HEK293 (cell line): Measurements from ENCODE around the gene POU2F2.
A peak's percentile ranks its signal among the peaks of the same experiment; 100 is the strongest.

Experiments used
- GFI1B ChIP-seq: fragments of 450-650 bp; formaldehyde crosslinking; IDR thresholded peaks from 2 replicates; pipeline ENCODE4 v1.5.1; 2016; ENCODE audit warnings: missing biosample characterization, missing genetic modification characterization
- GLI2 ChIP-seq: fragments of 450-650 bp; formaldehyde crosslinking; IDR thresholded peaks from 2 replicates; pipeline ENCODE4; 2017; ENCODE audit warnings: missing biosample characterization, missing genetic modification characterization, low read depth, borderline replicate concordance
- KLF7 ChIP-seq: fragments of 450-650 bp; formaldehyde crosslinking; IDR thresholded peaks from 2 replicates; pipeline ENCODE4 v1.5.1; 2016; ENCODE audit warnings: missing biosample characterization, missing genetic modification characterization, borderline replicate concordance
- KLF9 ChIP-seq: fragments of 450-650 bp; formaldehyde crosslinking; IDR thresholded peaks from 2 replicates; pipeline ENCODE4 v1.5.1; 2016; ENCODE audit warnings: missing biosample characterization, missing genetic modification characterization, low read depth
- REPIN1 ChIP-seq: fragments of 450-650 bp; formaldehyde crosslinking; IDR thresholded peaks from 2 replicates; pipeline ENCODE4 v1.5.1; 2017; ENCODE audit warnings: missing biosample characterization, missing genetic modification characterization, low read depth
- SCRT2 ChIP-seq: fragments of 450-650 bp; formaldehyde crosslinking; IDR thresholded peaks from 2 replicates; pipeline ENCODE4 v1.5.1; 2016; ENCODE audit warnings: missing biosample characterization, missing genetic modification characterization
- SP2 ChIP-seq: fragments of 450-650 bp; formaldehyde crosslinking; IDR thresholded peaks from 2 replicates; pipeline ENCODE4 v1.5.1; 2016; ENCODE audit warnings: missing biosample characterization, missing genetic modification characterization
- WT1 ChIP-seq: fragments of 450-650 bp; formaldehyde crosslinking; IDR thresholded peaks from 2 replicates; pipeline ENCODE4 v1.5.1; 2016; ENCODE audit warnings: missing biosample characterization, missing genetic modification characterization
- ZBTB11 ChIP-seq: fragments of 450-650 bp; formaldehyde crosslinking; conservative IDR thresholded peaks from 2 replicates; pipeline ENCODE4 v1.5.1; 2016; ENCODE audit warnings: low read depth, missing biosample characterization, missing genetic modification characterization
- ZBTB49 ChIP-seq: fragments of 450-650 bp; formaldehyde crosslinking; IDR thresholded peaks from 2 replicates; pipeline ENCODE4 v1.5.1; 2016; ENCODE audit warnings: missing biosample characterization, missing genetic modification characterization, low read depth
- ZBTB7A ChIP-seq: fragments of 450-650 bp; formaldehyde crosslinking; IDR thresholded peaks from 2 replicates; pipeline ENCODE4 v1.5.1; 2016; ENCODE audit warnings: low read depth, missing biosample characterization, missing genetic modification characterization
- ZFP37 ChIP-seq: fragments of 450-650 bp; formaldehyde crosslinking; IDR thresholded peaks from 2 replicates; pipeline ENCODE4 v1.5.1; 2016; ENCODE audit warnings: missing biosample characterization, missing genetic modification characterization
- ZFP69B ChIP-seq: fragments of 450-650 bp; formaldehyde crosslinking; IDR thresholded peaks from 2 replicates; pipeline ENCODE4 v1.5.1; 2016; ENCODE audit warnings: missing biosample characterization, missing genetic modification characterization
- ZNF114 ChIP-seq: fragments of 450-650 bp; formaldehyde crosslinking; IDR thresholded peaks from 2 replicates; pipeline ENCODE4 v1.5.0; 2017; ENCODE audit warnings: missing biosample characterization, missing genetic modification characterization
- ZNF146 ChIP-seq: fragments of 450-650 bp; formaldehyde crosslinking; IDR thresholded peaks from 2 replicates; pipeline ENCODE4 v1.5.1; 2016; ENCODE audit warnings: missing biosample characterization, missing genetic modification characterization
- ZNF174 ChIP-seq: fragments of 450-650 bp; formaldehyde crosslinking; IDR thresholded peaks from 2 replicates; pipeline ENCODE4 v1.5.0; 2017; ENCODE audit warnings: missing biosample characterization, mild to moderate bottlenecking, missing genetic modification characterization
- ZNF24 ChIP-seq: fragments of 450-650 bp; formaldehyde crosslinking; IDR thresholded peaks from 2 replicates; pipeline ENCODE4 v1.5.1; 2016; ENCODE audit warnings: missing biosample characterization, missing genetic modification characterization
- ZNF280C ChIP-seq: fragments of 450-650 bp; formaldehyde crosslinking; IDR thresholded peaks from 2 replicates; pipeline ENCODE4 v1.5.1; 2016; ENCODE audit warnings: missing biosample characterization, missing genetic modification characterization
- ZNF302 ChIP-seq: fragments of 450-650 bp; formaldehyde crosslinking; IDR thresholded peaks from 2 replicates; pipeline ENCODE4 v1.5.1; 2016; ENCODE audit warnings: missing biosample characterization, missing genetic modification characterization, low read depth
- ZNF391 ChIP-seq: fragments of 450-650 bp; formaldehyde crosslinking; IDR thresholded peaks from 2 replicates; pipeline ENCODE4 v1.5.1; 2016; ENCODE audit warnings: low read depth, missing biosample characterization, missing genetic modification characterization, borderline replicate concordance
- ZNF449 ChIP-seq: fragments of 450-650 bp; formaldehyde crosslinking; IDR thresholded peaks from 2 replicates; pipeline ENCODE4 v1.5.1; 2017; ENCODE audit warnings: missing biosample characterization, mild to moderate bottlenecking, missing genetic modification characterization, moderate library complexity
- ZNF488 ChIP-seq: fragments of 450-650 bp; formaldehyde crosslinking; IDR thresholded peaks from 2 replicates; pipeline ENCODE4 v1.5.1; 2016; ENCODE audit warnings: missing biosample characterization, missing genetic modification characterization
- ZNF514 ChIP-seq: fragments of 450-650 bp; formaldehyde crosslinking; IDR thresholded peaks from 2 replicates; pipeline ENCODE4 v1.5.1; 2016; ENCODE audit warnings: missing biosample characterization, missing genetic modification characterization
- ZNF548 ChIP-seq: fragments of 450-650 bp; formaldehyde crosslinking; IDR thresholded peaks from 2 replicates; pipeline ENCODE4 v1.5.1; 2016; ENCODE audit warnings: missing biosample characterization, missing genetic modification characterization
- ZNF585B ChIP-seq: fragments of 450-650 bp; formaldehyde crosslinking; IDR thresholded peaks from 2 replicates; pipeline ENCODE4 v1.5.1; 2016; ENCODE audit warnings: missing biosample characterization, missing genetic modification characterization
- ZNF610 ChIP-seq: fragments of 450-650 bp; formaldehyde crosslinking; IDR thresholded peaks from 2 replicates; pipeline ENCODE4 v1.5.1; 2016; ENCODE audit warnings: missing biosample characterization, missing genetic modification characterization, borderline replicate concordance
- ZNF660 ChIP-seq: fragments of 450-650 bp; IDR thresholded peaks from 2 replicates; pipeline ENCODE4 v1.5.1; 2018; ENCODE audit warnings: missing biosample characterization, mild to moderate bottlenecking, missing genetic modification characterization
- ZNF670 ChIP-seq: fragments of 450-650 bp; formaldehyde crosslinking; IDR thresholded peaks from 2 replicates; pipeline ENCODE4 v1.5.1; 2016; ENCODE audit warnings: missing biosample characterization, missing genetic modification characterization, low read depth
- ZNF707 ChIP-seq: fragments of 450-650 bp; formaldehyde crosslinking; IDR thresholded peaks from 2 replicates; pipeline ENCODE4 v1.5.1; 2016; ENCODE audit warnings: missing biosample characterization, missing genetic modification characterization
- ZNF785 ChIP-seq: fragments of 450-650 bp; formaldehyde crosslinking; IDR thresholded peaks from 2 replicates; pipeline ENCODE4 v1.5.1; 2016; ENCODE audit warnings: missing biosample characterization, missing genetic modification characterization

The POU2F2 gene

GRCh38 chr19:42075616-42076379 lies 56.4 kb downstream of the POU2F2 start, which contains the start of gene ZNF574 (continued):
- no peak for TF ChIP-seq ZBTB49 (tag by site-specific recombination)
- peak; percentile 45; the same call in 1 of the 2 replicates for TF ChIP-seq WT1 (tag by site-specific recombination)
- peak; percentile 78; the same call in 1 of the 2 replicates for TF ChIP-seq ZNF610 (tag by site-specific recombination)
- TF ChIP-seq ZNF174 (tag by site-specific recombination): no peak
- TF ChIP-seq SP2 (tag by site-specific recombination): peak; percentile 100
- no peak for TF ChIP-seq ZNF280C (tag by site-specific recombination)
- TF ChIP-seq ZNF707 (tag by site-specific recombination): no peak
- TF ChIP-seq KLF9: 0 out of 2 replicates have a peak, but pooled peaks have one; percentile 35
- TF ChIP-seq ZNF146 (tag by site-specific recombination): no peak
- peak; percentile 78 for TF ChIP-seq ZNF660 (tag by site-specific recombination)
- TF ChIP-seq GLI2 (tag by site-specific recombination): no peak
- no peak for TF ChIP-seq ZNF302 (tag by site-specific recombination)
- TF ChIP-seq KLF7 (tag by site-specific recombination): no peak; the same call in 1 of the 2 replicates
- no peak for TF ChIP-seq ZNF548
- peak; percentile 81; the same call in 1 of the 2 replicates for TF ChIP-seq ZNF24
- TF ChIP-seq ZNF514 (tag by site-specific recombination): no peak
- TF ChIP-seq ZNF449 (tag by site-specific recombination): no peak
- no peak for TF ChIP-seq REPIN1 (tag by site-specific recombination)
- no peak for TF ChIP-seq GFI1B
- TF ChIP-seq SCRT2 (tag by site-specific recombination): no peak
- TF ChIP-seq ZNF670 (tag by site-specific recombination): no peak
- TF ChIP-seq ZNF585B (tag by site-specific recombination): no peak
- 0 out of 2 replicates have a peak, but pooled peaks have one; percentile 24 for TF ChIP-seq ZBTB11 (tag by site-specific recombination)
- no peak for TF ChIP-seq ZNF488 (tag by site-specific recombination)
- no peak; the same call in 1 of the 2 replicates for TF ChIP-seq ZBTB7A (tag by site-specific recombination)
- no peak for TF ChIP-seq ZNF785 (tag by site-specific recombination)
- no peak; the same call in 1 of the 2 replicates for TF ChIP-seq ZFP69B
- TF ChIP-seq ZNF114 (tag by site-specific recombination): no peak
- peak; percentile 94; the same call in 1 of the 2 replicates for TF ChIP-seq ZNF391 (tag by site-specific recombination)
- peak; percentile 28 for TF ChIP-seq ZFP37 (tag by site-specific recombination)
